ENCODE results near the gene LMX1A. TPM values are rescaled to one million over a fixed set of nuclear protein-coding genes. Genes with fewer than 3 reads are reported as not detected.

LMX1A gene
- polyA plus RNA-seq, 1 donor from 2014 or later: 0.47 TPM

- H3K36me3 ChIP-seq (ENCODE audit: insufficient read depth, low read length): no peaks in the 10 kb centered on the region
- H3K27me3 ChIP-seq (ENCODE audit: insufficient read depth, low read depth, low read length): no peaks in the 10 kb centered on the region
- H3K9ac ChIP-seq (ENCODE audit: low read length): peak overlapping the region; percentile 29
- TF ChIP-seq EP300 (conservative IDR thresholded peaks at IDR 0.05; ENCODE audit: poor library complexity, severe bottlenecking): peak; percentile 63
- TF ChIP-seq TAF1 (IDR thresholded peaks at IDR 0.05; ENCODE audit: low read depth): no peak
- TF ChIP-seq, protein P1, sequence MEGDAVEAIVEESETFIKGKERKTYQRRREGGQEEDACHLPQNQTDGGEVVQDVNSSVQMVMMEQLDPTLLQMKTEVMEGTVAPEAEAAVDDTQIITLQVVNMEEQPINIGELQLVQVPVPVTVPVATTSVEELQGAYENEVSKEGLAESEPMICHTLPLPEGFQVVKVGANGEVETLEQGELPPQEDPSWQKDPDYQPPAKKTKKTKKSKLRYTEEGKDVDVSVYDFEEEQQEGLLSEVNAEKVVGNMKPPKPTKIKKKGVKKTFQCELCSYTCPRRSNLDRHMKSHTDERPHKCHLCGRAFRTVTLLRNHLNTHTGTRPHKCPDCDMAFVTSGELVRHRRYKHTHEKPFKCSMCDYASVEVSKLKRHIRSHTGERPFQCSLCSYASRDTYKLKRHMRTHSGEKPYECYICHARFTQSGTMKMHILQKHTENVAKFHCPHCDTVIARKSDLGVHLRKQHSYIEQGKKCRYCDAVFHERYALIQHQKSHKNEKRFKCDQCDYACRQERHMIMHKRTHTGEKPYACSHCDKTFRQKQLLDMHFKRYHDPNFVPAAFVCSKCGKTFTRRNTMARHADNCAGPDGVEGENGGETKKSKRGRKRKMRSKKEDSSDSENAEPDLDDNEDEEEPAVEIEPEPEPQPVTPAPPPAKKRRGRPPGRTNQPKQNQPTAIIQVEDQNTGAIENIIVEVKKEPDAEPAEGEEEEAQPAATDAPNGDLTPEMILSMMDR (IDR thresholded peaks at IDR 0.05; ENCODE audit: poor library complexity, severe bottlenecking): no peak
- no peak for TF ChIP-seq EZH2 (IDR thresholded peaks at IDR 0.05; ENCODE audit: borderline replicate concordance, insufficient read depth, low read length, poor library complexity, severe bottlenecking)
- peak; percentile 79 for TF ChIP-seq POLR2AphosphoS5 (IDR thresholded peaks at IDR 0.05)
- TF ChIP-seq RAD21 (conservative IDR thresholded peaks at IDR 0.05): peak; percentile 40
- TF ChIP-seq SMC3 (conservative IDR thresholded peaks at IDR 0.05; ENCODE audit: poor library complexity): peak; percentile 21
- no peak for TF ChIP-seq REST (IDR thresholded peaks at IDR 0.05; ENCODE audit: borderline replicate concordance)
- no peak for TF ChIP-seq MXI1 (conservative IDR thresholded peaks at IDR 0.05; ENCODE audit: poor library complexity, severe bottlenecking)
- H3K4me3 ChIP-seq (ENCODE audit: low read length): peak overlapping the region; percentile 50
- peak overlapping the region; percentile 70 for H3K27ac ChIP-seq (ENCODE audit: low read length)
- no peaks in the 10 kb centered on the region for H3K79me2 ChIP-seq (replicated peaks; ENCODE audit: insufficient read depth, low read length)
- H3K9me2 ChIP-seq (ENCODE audit: insufficient read depth, low read length): no peaks in the 10 kb centered on the region
- no peaks in the 10 kb centered on the region for H4K20me1 ChIP-seq (ENCODE audit: insufficient read depth)
- no peak overlapping the region for H2AFZ ChIP-seq (ENCODE audit: low read depth, low read length)
- no peaks in the 10 kb centered on the region for H3F3A ChIP-seq (ENCODE audit: insufficient read depth, low read length, poor library complexity, severe bottlenecking)
- peaks cover 3% of the 10 kb centered on the region for H3K9me3 ChIP-seq (ENCODE audit: low read length)
- peak overlapping the region; percentile 36 for H3K4me2 ChIP-seq (ENCODE audit: low read length)
Observed at GRCh38 chr1:165288350-165289120, 68.0 kb downstream of the LMX1A start.

- H3K27ac ChIP-seq (ENCODE audit: low read length): peak overlapping the region; percentile 70
- H3F3A ChIP-seq (ENCODE audit: insufficient read depth, low read length, poor library complexity, severe bottlenecking): no peaks in the 10 kb centered on the region
- H3K9me3 ChIP-seq (ENCODE audit: low read length): peaks cover 3% of the 10 kb centered on the region
- H3K9ac ChIP-seq (ENCODE audit: low read length): peak overlapping the region; percentile 29
- no peaks in the 10 kb centered on the region for H3K9me2 ChIP-seq (ENCODE audit: insufficient read depth, low read length)
- H2AFZ ChIP-seq (ENCODE audit: low read depth, low read length): no peak overlapping the region
- no peaks in the 10 kb centered on the region for H3K27me3 ChIP-seq (ENCODE audit: insufficient read depth, low read depth, low read length)
- TF ChIP-seq SMC3 (conservative IDR thresholded peaks at IDR 0.05; ENCODE audit: poor library complexity) (no peak), MXI1 (conservative IDR thresholded peaks at IDR 0.05; ENCODE audit: poor library complexity, severe bottlenecking) (no peak), POLR2AphosphoS5 (IDR thresholded peaks at IDR 0.05) (no peak), TAF1 (IDR thresholded peaks at IDR 0.05; ENCODE audit: low read depth) (no peak), EZH2 (IDR thresholded peaks at IDR 0.05; ENCODE audit: borderline replicate concordance, insufficient read depth, low read length, poor library complexity, severe bottlenecking) (no peak), REST (IDR thresholded peaks at IDR 0.05; ENCODE audit: borderline replicate concordance) (no peak), EP300 (conservative IDR thresholded peaks at IDR 0.05; ENCODE audit: poor library complexity, severe bottlenecking) (no peak), RAD21 (conservative IDR thresholded peaks at IDR 0.05) (no peak)
- TF ChIP-seq, protein P1 (IDR thresholded peaks at IDR 0.05; ENCODE audit: poor library complexity, severe bottlenecking): no peak
- no peaks in the 10 kb centered on the region for H4K20me1 ChIP-seq (ENCODE audit: insufficient read depth)
- peak overlapping the region; percentile 36 for H3K4me2 ChIP-seq (ENCODE audit: low read length)
- peak overlapping the region; percentile 50 for H3K4me3 ChIP-seq (ENCODE audit: low read length)
- H3K79me2 ChIP-seq (replicated peaks; ENCODE audit: insufficient read depth, low read length): no peaks in the 10 kb centered on the region
- no peaks in the 10 kb centered on the region for H3K36me3 ChIP-seq (ENCODE audit: insufficient read depth, low read length)
Observed at GRCh38 chr1:165287781-165288180, 68.7 kb downstream of the LMX1A start.

Measured in neural cell (in vitro differentiated cells).